Measurements from ENCODE around the gene SEMA4B. TPM values are rescaled to one million over a fixed set of nuclear protein-coding genes. Genes with fewer than 3 reads are reported as not detected.

SEMA4B gene
- total RNA-seq, 4 donors from 2014 or later: 18.7 to 44.9 (median 41.9) TPM

GRCh38 chr15:90221246-90221900, 20.2 kb downstream of the SEMA4B start:
- Histone ChIP-seq H3K9me3 (no peaks in the 10 kb centered on the region), H3K27ac (peak overlapping the region in 3 of 4 donors; percentile 69 to 77 (median 71)), H3K4me3 (no peak overlapping the region), H3K4me1 (peaks cover 0 to 53% (median 4%) of the 10 kb centered on the region in 3 donors), H3K27me3 (no peaks in the 10 kb centered on the region), H3K36me3 (peaks cover 0 to 74% of the 10 kb centered on the region in 2 donors)
- peak; percentile 82 for ATAC-seq
- no peak for TF ChIP-seq EP300 (IDR thresholded peaks at IDR 0.05)
- TF ChIP-seq POLR2A (IDR thresholded peaks at IDR 0.05): no peak
- TF ChIP-seq POLR2AphosphoS5 (IDR thresholded peaks at IDR 0.05): peak; percentile 54
- TF ChIP-seq, protein P1, sequence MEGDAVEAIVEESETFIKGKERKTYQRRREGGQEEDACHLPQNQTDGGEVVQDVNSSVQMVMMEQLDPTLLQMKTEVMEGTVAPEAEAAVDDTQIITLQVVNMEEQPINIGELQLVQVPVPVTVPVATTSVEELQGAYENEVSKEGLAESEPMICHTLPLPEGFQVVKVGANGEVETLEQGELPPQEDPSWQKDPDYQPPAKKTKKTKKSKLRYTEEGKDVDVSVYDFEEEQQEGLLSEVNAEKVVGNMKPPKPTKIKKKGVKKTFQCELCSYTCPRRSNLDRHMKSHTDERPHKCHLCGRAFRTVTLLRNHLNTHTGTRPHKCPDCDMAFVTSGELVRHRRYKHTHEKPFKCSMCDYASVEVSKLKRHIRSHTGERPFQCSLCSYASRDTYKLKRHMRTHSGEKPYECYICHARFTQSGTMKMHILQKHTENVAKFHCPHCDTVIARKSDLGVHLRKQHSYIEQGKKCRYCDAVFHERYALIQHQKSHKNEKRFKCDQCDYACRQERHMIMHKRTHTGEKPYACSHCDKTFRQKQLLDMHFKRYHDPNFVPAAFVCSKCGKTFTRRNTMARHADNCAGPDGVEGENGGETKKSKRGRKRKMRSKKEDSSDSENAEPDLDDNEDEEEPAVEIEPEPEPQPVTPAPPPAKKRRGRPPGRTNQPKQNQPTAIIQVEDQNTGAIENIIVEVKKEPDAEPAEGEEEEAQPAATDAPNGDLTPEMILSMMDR (IDR thresholded peaks at IDR 0.05): peak in 3 of 4 experiments; percentile 81 to 93 (median 86)
- WGBS, 2 donors (ENCODE audit: low coverage in 1 of 2): 59 to 60% methylated on average over 1 to 4 of the region's 14 CpGs

DNA sequence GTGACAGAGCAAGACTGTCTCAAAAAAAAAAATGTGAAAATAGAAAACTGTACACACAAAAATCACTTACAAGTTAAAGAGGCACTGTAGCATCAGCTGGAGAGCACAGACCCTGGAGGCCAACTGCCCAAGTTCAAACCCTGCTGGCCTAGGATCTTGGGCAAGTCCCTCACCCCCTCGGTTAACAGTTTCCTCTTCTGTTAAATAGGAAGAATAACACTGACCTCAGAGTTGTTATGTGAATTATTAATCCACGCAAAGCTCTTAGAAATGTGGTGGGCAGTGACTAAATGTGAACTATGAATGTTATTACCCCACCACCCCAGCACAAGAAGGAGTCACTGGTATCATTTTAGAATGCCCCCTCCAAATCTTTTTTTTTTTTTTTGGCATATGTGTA, 21.4 kb downstream of the SEMA4B start:
- peaks cover 0 to 76% of the 10 kb centered on the region in 2 donors for H3K36me3 ChIP-seq

GRCh38 chr15:90223441-90224165, 22.5 kb downstream of the SEMA4B start:
- TF ChIP-seq, protein P1 (IDR thresholded peaks at IDR 0.05): no peak
- TF ChIP-seq POLR2A (IDR thresholded peaks at IDR 0.05) (no peak), EP300 (IDR thresholded peaks at IDR 0.05) (no peak), POLR2AphosphoS5 (IDR thresholded peaks at IDR 0.05) (no peak)
- peaks cover 0 to 63% (median 4%) of the 10 kb centered on the region in 3 donors for H3K4me1 ChIP-seq
- no peak for ATAC-seq
- H3K27me3 ChIP-seq: no peaks in the 10 kb centered on the region
- no peak overlapping the region for H3K27ac ChIP-seq
- 85% methylated on average over 4 of the region's 22 CpGs; no CpG with 5 or more reads in 1 of the 2 donors for WGBS, 2 donors (ENCODE audit: low coverage in 1 of 2)
- H3K9me3 ChIP-seq: no peaks in the 10 kb centered on the region
- peaks cover 0 to 76% of the 10 kb centered on the region in 2 donors for H3K36me3 ChIP-seq
- no peak overlapping the region for H3K4me3 ChIP-seq

More for the DNA sequence above, 21.4 kb downstream of the SEMA4B start:
- TF ChIP-seq POLR2A (IDR thresholded peaks at IDR 0.05) (no peak), POLR2AphosphoS5 (IDR thresholded peaks at IDR 0.05) (no peak), EP300 (IDR thresholded peaks at IDR 0.05) (no peak)
- TF ChIP-seq, protein P1 (IDR thresholded peaks at IDR 0.05): no peak
- no peaks in the 10 kb centered on the region for H3K27me3 ChIP-seq
- no peaks in the 10 kb centered on the region for H3K9me3 ChIP-seq
- ATAC-seq: no peak
- H3K4me3 ChIP-seq: no peak overlapping the region
- H3K4me1 ChIP-seq: peaks cover 0 to 57% (median 4%) of the 10 kb centered on the region in 3 donors
- no peak overlapping the region for H3K27ac ChIP-seq
- 73 to 83% methylated on average over 2 of the region's 2 CpGs for WGBS, 2 donors (ENCODE audit: low coverage in 1 of 2)

DNA sequence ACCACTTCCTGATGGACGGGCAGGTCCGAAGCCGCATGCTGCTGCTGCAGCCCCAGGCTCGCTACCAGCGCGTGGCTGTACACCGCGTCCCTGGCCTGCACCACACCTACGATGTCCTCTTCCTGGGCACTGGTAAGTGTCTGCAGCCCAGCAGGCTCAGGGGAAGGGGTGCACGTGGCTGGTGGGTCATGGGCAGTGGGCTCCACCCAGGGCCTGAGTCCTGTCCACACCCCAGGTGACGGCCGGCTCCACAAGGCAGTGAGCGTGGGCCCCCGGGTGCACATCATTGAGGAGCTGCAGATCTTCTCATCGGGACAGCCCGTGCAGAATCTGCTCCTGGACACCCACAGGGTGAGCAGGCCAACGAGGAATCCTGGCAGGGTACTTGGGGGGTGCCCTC, 23.9 kb downstream of the SEMA4B start:
- H3K4me3 ChIP-seq: no peak overlapping the region
- no peak overlapping the region for H3K27ac ChIP-seq
- peaks cover 0 to 63% (median 6%) of the 10 kb centered on the region in 3 donors for H3K4me1 ChIP-seq
- no peak for TF ChIP-seq EP300 (IDR thresholded peaks at IDR 0.05)
- TF ChIP-seq POLR2AphosphoS5 (IDR thresholded peaks at IDR 0.05): no peak
- TF ChIP-seq, protein P1 (IDR thresholded peaks at IDR 0.05): no peak
- TF ChIP-seq POLR2A (IDR thresholded peaks at IDR 0.05): no peak
- H3K9me3 ChIP-seq: no peaks in the 10 kb centered on the region
- no peak for ATAC-seq
- peaks cover 0 to 88% of the 10 kb centered on the region in 2 donors for H3K36me3 ChIP-seq
- H3K27me3 ChIP-seq: no peaks in the 10 kb centered on the region
- no CpG with 5 or more reads among the region's 17 CpGs for WGBS, 2 donors (ENCODE audit: low coverage in 1 of 2)
